GM18870 (cell line): ENCODE data around the gene STK11.
"Not testable (repeated sequence)": the region's sequence is repeated elsewhere in the genome, so short reads cannot be mapped to it uniquely, and the experiment has no call there.

Source experiments
- ATAC-seq: cut with Tn5 transposase; IDR thresholded peaks from one replicate; pipeline ENCODE4 v1.9.1; 2021; ENCODE audit warnings: moderate library complexity; ENCODE audit not compliant: unreplicated experiment

Gene STK11

DNA sequence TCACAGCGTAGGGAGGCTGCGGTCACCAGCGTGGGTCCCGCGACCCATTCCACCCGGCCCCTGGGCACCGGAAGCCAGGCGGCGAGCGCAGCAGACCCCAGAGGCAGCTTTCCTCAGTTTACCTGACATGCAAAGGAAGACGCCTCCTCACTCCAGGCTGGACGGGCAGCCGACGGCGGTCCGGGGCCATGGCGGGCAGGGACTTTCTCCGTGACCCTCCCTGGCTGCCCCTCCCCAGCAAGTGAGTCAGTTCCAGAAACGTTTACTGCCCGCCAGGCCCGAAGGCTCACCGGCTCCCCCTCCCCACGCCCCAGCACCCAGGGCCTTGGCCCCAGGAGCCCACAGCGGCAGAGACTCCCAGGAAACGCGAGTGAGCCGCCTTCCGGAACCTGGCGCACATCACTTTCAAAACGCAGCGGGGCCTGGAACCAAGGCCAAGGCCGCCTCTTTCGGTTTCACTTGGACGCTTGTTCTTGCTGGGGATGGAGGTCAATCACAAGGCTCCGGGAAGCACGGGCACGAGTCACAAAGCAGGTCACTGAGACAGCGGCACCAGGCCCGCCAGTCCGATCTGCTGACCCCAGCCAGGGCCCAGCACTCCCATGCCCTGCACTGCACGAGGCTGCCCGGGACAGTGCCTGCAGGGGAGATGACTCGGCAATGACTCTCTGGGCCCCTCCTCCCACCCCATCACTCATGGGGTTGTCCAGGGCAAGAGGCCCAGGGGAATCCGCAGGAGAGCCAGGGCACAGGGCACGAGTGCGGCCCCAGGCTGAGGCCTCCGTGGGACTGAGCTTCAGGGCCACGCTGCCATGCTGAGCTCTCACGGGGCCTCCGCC lies 36.8 kb upstream of the STK11 start:
- no peak for ATAC-seq

DNA sequence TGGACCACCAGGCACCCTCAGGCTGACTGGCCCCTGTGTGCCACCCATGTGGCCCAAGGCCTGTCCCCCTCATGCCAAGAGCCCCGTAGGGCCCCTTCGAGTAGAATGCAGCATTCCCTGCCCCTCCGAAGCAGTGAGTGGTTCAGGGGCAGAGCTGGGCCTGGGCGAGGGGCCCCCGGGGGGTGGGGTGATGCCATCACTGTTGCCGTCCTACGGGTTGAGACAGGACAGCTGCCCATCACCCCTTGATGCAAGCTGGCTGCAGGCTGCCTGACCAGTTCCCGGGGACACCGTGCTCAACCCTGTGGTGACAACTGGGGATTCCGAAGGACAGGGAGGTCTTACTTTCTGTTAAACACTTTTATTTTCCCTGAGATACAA lies 36.2 kb upstream of the STK11 start:
- no peak for ATAC-seq

DNA sequence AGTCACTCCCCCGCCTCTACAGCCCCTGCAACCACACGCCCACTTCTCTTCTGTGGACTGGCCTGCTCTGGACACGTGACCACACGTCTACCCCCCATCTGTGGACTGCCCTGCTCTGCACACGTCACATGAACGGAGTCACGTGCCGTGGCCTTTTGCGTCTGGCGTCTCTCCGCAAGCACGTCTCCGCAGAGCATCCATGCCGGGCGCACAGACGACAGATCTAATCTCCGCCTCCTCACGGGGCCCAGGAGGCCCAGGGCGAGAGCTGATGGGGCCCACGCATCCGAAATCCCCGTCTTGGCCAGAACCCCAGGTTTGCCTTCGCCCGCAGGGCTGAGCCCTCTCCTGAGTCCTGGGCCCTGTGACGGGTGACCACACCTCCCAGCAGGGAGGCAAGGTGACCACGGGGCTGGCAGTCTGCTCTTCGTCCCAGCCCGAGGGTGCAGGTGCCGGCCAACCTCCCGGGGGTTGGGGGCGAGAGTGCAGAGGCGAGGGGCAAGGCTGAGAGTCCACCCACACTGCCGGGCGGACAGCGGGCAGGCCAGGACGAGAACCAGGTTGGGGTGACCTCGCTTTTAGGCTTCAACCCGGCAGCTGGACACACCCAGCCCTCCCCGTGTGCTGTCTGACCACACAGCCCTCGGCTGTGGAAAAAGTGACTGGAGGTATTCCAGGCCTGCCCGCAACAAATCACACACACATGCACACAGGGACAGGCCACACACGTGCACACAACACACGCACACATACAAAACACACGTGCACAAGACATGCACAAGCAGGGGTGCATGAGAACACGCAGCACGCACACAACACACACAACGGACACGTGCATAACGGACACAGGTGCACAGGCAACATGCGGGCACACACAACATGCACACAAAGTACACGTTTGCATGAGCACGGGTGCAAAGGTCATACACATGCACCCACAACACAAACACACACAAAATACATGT lies 35.4 kb upstream of the STK11 start:
- ATAC-seq = no peak

DNA sequence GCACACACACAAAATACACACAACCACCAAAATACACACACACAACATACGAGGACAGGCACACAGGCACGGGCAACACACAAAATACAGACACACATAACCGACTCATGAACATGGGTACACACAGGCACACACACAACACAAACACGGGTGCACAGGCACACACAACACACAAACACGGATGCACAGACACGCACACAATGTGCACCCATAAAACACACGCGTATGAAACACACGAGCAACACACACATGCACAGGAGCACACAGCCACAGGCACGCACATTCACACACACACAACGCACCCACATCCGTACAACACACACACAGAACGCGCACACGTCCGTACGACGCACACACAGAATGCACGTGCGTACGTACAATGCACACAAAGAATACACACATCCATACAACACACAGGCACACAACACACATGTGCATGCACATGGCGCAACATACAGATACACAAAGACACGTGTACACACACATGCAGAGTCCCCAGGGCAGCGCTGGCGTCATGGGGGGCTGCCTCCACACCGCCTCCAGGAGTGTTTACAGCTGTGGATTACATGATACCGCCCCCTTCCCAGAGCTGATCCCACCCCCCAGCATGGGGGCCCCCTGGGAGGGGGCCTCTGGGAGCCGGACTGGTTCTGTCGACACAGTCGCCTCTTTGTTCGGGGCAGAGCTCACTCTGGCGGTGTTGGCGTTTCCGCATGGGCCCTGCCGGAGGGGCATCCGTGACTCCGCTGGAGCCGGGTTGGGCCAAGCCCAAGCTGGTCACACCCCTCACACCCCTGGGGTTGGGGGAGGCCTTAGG lies 34.4 kb upstream of the STK11 start:
- ATAC-seq = no peak

DNA sequence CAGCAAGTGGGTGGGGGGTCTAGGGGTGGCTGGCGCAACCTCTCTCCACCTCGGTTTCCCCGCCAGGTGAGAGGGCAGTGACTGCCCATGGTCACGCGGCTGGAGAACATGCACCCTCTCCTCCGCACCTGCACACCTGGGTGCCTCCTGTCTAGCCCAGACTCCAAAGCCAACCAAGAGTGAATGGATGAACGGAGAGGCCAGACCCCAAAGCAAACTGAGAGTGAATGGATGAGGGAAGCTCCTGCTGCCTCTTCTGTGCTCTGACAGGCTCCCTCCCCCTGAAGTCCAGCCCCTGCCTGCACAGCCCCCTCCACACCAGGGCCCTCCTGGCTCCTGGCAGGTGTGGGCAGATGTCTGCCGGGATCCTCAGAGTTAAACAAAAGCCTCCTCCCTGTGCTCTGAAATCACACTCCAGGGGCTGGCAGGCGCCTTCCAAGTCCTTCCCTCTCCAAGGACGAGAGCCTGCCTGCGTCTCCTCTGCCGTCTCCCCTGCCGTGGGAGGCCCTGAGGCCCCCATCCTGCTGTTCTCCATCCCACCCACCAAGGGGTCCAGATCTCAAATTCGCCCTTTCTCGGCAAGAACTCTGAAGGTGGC lies 33.7 kb upstream of the STK11 start:
- ATAC-seq = no peak

DNA sequence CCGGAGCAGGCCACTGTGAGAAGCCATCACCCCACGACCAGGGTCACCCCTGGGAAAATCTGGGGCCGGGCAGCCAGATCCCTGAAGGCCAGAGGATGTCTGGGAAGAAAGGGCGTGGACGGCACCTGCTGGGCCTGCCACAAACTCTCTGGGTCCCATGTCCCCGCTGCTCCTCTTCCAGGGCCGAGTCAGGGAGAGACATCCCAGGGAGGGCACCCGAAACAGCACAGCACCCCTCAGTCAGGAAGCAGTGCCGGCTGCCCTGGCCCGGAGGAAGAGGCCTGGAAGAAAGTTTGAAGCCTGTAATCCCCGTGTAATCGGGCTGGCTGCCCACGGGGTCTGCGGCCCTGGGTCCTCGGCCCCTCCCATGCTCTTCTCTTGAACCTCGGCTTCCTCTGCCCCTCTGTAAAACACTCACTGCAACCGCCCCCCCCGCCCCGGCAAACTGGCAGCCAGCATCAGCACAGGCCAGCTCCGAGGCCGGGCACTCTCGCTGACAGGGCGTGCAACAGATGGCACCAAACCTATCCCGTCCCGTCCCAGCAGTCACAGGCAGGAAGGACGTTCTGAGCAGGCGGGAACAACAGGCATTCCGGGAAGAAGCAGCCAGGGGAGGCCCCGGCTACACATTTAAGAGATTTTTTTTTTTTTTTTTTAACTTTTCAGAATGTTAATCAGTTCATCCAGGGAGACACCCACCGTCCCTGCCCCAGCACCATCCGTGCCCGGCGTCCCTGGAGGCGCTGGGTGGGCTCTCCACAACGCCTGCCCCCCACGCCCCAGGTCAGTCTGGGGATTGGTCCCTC lies 33.0 kb upstream of the STK11 start:
- no peak for ATAC-seq

DNA sequence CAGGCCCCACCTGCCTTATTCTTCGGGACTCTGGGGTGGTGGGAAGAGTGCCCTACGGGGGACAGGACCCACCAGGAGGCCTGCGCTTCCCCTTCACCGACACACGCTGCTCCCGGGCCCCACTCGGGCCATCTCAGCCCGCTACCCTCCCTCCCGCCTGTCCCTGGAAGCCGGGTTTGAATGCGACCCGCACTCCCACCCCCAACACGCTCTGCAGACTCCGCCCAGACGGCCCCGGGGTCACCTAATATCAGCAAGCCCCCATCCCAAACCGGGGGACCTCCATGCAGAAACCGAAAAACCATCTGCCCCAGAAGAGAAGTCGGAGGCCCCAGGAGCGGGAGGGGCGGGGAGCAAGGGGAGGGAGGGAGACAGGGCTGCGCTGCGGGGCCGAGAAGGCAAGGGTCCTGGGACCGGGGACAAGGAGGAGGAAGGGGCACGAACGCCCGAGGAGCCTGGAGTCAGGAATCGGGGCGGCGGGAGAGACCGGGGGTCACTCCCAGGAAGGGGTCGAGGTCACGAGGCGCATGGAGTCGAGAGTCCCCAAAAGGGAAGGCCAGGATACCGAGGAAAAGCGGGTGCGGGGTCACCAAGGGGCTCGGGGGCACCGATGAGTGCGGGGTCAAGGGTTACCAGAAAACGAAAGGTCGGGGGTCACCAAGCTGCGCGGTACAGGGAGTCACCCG lies 32.3 kb upstream of the STK11 start:
- no peak for ATAC-seq

DNA sequence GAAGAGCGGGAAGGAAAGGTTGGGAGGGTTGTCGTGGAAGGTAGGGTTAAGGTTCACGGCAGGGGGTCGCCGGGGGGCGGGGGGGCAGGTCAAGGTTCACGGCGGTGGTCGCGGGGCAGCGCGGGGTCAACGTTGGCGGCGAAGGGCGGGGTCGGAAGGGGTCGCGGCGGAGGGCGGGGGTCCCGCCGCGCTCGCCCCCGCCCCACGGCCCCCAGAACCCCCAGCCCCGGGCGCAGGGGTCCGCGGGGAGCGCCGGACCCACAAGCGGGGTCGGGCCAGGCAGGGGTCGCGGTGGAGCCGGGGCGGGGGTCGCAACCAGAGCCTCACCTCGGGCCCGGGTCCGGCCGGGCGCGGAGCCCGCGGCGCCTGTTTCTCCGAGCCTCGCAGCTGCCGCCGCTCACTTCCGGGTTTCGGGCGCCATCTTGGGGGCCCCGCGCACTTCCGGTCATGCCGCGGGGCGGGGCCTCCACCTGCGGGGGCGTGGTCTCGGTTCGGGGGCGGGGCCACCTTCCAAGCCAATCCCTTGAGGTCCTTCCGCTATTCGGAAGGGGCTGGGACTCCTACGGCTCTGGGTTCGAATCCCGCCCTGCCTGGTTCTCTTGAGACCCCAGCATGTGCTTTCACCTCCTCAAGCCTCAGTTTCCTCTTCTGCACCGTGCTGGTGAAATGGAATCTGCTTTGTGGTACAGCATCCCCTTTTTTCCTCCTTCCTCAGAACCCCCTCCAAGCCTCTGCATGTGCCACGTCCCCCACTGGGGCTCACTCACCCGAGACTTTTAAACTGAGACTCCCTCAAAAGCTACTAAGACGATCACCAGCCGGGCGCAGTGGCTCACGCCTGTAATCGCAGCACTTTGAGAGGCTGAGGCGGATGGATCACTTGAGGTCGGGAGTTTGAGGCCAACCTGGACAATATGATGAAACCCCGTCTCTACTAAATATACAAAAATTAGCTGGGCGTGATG lies 31.5 kb upstream of the STK11 start, which contains the start of gene SBNO2:
TSS of gene SBNO2 (minus strand) at position 424 of the 965 bp plus-strand sequence. CDS start 19,992 bp downstream, outside the sequence.
- no peak for ATAC-seq

DNA sequence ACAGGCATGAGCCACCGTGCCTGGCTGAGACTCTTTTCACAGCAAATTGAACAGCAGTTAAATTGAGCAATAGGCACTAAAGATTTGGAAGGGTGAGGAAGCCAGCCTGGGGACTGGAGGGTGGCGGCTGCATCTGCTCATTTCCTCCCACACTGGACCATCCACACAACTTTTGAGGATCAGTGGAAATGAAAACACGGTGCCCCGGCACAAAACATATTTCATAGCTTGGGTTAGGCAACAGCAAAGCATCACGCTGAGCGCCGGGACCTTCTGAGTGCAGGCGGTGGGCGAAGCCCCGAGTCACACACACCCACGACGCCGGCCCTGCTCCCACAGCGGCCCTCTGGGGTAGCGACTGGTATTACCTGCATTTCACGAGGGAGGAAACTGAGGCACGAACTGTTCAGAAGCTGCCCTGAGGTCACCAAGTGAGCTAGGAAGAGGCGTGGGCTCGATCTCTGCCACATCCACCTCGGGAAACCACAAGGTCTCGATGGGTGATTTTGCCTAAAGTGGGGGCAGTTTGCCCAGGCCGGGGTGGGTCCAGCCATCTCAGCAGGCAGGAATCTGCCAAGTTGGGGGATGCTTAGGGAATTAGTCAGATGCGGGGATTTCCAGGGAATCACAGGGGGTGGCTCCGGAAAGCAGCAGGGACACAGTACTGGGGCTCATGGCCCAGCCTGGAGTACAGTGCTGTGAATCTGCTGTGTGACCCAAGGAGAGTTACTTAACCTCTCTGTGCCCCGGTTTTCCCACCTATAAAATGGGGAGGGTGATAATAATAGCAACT lies 28.1 kb upstream of the STK11 start:
- ATAC-seq = no peak

DNA sequence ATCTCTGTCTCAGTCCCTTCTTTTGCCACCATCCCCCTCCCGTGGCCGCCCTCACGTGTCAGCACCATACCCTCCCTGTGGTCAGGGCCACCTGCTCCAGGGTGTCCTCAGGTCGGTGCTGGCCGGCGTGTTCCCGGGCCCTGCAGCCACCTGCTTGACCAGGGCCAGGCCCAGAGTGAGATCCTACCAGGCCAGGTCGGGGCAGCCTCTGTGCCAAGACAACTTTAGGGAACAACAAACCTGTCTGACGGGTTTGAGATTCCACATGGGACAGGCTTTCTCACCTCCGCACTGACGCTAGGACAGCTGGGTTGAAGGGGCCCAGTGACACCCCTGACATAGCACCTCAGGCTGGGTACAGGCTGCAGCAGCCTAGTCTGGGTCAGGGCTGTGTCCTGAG lies 24.0 kb upstream of the STK11 start:
- no peak for ATAC-seq

DNA sequence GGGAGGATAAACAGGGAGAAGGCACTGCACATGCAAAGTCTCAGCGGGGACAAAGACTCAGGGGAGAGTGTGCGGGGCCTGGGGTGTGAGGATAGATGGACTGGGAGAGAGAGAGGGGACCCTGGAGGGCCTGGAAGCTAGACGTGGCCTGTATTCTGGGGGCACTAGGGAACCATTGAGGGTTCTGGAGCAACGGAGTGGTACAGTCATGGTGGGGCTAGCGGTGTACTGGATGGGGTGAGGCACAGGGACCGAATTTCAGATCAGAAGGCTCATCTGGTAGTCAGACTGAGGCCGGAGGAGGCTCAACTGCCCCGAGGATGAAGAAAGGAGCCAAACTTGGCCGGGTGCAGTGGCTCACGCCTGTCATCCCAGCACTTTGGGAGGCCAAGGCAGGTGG lies 23.5 kb upstream of the STK11 start:
- no peak for ATAC-seq

DNA sequence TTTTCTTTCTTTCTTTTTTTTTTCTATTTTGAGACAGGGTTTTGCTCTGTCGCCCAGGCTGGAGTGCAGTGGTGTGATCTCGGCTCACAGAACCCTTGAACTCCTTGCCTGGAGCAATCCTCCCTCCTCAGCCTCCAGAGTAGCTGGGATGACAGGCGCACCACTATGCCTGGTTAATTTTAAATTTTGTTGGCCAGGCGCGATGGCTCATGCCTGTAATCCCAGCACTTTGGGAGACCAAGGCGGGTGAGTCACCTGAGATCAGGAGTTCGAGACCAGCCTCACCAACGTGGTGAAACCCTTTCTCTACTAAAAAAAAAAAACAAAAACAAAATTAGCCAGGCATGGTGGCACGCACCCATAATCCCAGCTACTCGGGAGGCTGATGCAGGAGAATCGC lies 22.9 kb upstream of the STK11 start:
- no peak for ATAC-seq

DNA sequence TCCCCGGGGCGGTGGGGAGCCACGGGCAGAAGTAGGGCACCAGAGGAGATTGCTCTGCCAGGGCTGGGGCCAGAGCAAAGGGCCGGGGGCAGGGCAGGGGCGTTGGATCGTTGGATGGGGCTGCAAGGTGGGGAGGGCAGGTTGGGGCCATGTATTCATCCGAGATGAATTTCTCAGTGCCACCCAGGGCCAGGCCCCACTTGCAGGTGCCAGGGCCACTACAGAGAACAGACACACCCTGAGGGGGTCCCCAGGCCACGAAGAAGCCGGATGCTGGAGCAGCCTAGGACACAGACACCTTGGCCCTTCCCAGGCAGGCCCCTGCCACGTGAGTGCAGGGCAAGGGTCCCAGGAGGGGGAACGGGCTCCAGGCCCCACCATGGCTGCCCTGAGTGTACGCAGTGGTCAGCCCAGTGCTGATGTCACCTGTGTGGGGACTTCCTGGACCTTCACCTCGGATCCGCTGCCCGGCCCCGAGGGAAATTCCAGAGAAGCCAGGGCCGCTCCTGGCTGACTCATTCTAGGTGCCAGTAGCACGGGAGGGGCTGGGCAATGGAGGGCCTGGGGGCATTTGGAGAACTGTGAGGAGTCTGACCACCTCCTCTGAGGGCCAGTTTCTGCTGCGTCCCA lies 21.9 kb upstream of the STK11 start:
- ATAC-seq = no peak

DNA sequence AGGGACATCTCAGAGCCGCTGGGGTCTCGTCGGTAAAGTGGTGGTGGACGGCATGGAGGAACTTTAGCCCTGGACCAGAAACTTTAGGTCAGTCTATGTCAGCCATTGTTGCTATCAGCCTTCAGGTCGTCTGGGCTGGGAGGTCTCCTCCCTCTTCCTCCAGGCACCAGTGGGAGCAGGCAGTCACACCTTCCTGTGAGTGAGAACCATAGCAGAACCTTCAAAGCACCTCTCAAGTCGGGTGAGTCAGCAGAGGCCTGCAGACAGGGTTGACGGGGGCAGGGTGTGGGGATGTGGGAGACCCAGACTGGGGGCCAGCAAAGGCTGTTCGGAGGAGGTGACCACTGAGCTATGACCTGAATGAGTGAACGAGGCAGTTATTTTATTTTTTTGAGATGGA lies 16.2 kb upstream of the STK11 start:
- no peak for ATAC-seq

DNA sequence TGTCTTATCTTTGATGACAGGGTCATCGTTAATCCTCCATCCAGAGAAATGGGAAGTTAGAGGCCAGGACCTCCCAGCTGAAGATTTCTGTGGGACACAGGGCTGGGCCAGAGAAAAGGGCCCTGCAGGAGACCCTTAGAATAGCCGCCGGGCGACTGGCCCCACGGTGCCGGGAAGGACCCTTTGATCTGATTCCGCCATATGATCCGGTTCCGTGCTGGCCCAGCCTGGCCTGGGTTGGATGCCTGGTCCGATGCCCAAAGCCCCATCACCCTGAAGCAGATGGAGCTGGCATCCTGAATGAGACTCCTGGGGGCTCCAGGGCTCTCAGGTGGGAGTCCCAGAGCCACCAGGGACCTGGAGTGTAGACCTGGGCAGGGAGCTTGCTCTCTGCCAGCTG lies 6.0 kb upstream of the STK11 start:
- no peak for ATAC-seq

DNA sequence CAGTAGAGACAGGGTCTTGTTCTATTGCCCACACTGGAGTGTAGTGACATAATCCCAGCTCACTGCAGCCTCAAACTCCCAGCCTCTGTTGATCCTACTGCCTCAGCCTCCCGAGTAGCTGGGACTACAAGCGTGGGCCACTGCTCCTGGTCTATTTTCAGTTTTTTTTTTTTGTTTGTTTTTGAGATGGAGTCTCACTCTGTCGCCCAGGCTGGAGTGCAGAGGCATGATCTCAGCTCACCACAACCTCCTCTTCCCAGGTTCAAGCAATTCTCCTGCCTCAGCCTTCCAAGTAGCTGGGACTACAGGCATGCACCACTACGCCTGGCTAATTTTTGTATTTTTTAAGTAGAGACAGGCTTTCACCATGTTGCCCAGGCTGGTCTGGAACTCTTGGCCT lies 5.0 kb upstream of the STK11 start:
- not testable (repeated sequence) for ATAC-seq
